HUES48 (cell line): ENCODE results near the gene MICAL3.
"Not testable (repeated sequence)": the region's sequence is repeated elsewhere in the genome, so short reads cannot be mapped to it uniquely, and the experiment has no call there.

ENCODE experiments used
- H3K27ac ChIP-seq: one replicate; pipeline ENCODE4 v1.7.0; 2013; ENCODE audit warnings: low read depth, low read length, inconsistent platforms
- H3K27me3 ChIP-seq: 2 replicates; pipeline ENCODE4 v1.6.1; 2013; ENCODE audit warnings: mild to moderate bottlenecking, low read length; ENCODE audit not compliant: control insufficient read depth, insufficient read depth
- H3K36me3 ChIP-seq: 2 replicates; pipeline ENCODE4 v1.6.1; 2013; ENCODE audit warnings: low read length; ENCODE audit not compliant: control insufficient read depth, insufficient read depth
- H3K4me1 ChIP-seq: 2 replicates; pipeline ENCODE4 v1.6.1; 2013; ENCODE audit warnings: mild to moderate bottlenecking, low read length; ENCODE audit not compliant: control insufficient read depth, insufficient read depth
- H3K4me3 ChIP-seq: 2 replicates; pipeline ENCODE4 v1.5.1; 2013; ENCODE audit warnings: mild to moderate bottlenecking, low read depth, low read length
- H3K9ac ChIP-seq: 2 replicates; pipeline ENCODE4 v1.6.1; 2013; ENCODE audit warnings: mild to moderate bottlenecking, low read depth, low read length, moderate library complexity
- H3K9me3 ChIP-seq: 2 replicates; pipeline ENCODE4 v1.6.1; 2013; ENCODE audit warnings: low read length; ENCODE audit not compliant: control insufficient read depth, insufficient read depth

The MICAL3 gene

GRCh38 chr22:18024276-18024939, at the start of gene MICAL3:
Gene MICAL3 (minus strand): TSS chr22:18024561. CDS start chr22:17906812, 117,749 bp downstream.
- peak within 1 kb of the TSS; percentile 72 for H3K4me3 ChIP-seq
- H3K27ac ChIP-seq: no peak within 1 kb of the TSS

GRCh38 chr22:18073927-18074326, 49.6 kb upstream of the MICAL3 start:
- not testable (repeated sequence) for H3K36me3 ChIP-seq, H3K27ac ChIP-seq, H3K4me1 ChIP-seq, H3K4me3 ChIP-seq, H3K9ac ChIP-seq, H3K9me3 ChIP-seq, H3K27me3 ChIP-seq

More at GRCh38 chr22:18024276-18024939, at the start of gene MICAL3:
- H3K36me3 ChIP-seq: no peaks in the 10 kb centered on the region
- no peaks in the 10 kb centered on the region for H3K9me3 ChIP-seq
- H3K27me3 ChIP-seq: peaks cover 32% of the 10 kb centered on the region
- H3K4me1 ChIP-seq: peaks cover 4% of the 10 kb centered on the region; the same call in 1 of the 2 replicates
- H3K9ac ChIP-seq: 0 out of 2 replicates have a peak within 1 kb of the TSS, but pooled peaks have one; percentile 12

- H3K9ac ChIP-seq: no peak overlapping the region
- no peaks in the 10 kb centered on the region for H3K36me3 ChIP-seq
- H3K4me3 ChIP-seq: no peak overlapping the region
- peaks cover 5% of the 10 kb centered on the region for H3K4me1 ChIP-seq
- H3K27me3 ChIP-seq: no peaks in the 10 kb centered on the region
- no peak overlapping the region for H3K27ac ChIP-seq
- H3K9me3 ChIP-seq: no peaks in the 10 kb centered on the region
Observed at GRCh38 chr22:18073467-18073866, 49.1 kb upstream of the MICAL3 start.

- Histone ChIP-seq H3K27ac (no peak overlapping the region), H3K4me3 (no peak overlapping the region), H3K9me3 (no peaks in the 10 kb centered on the region), H3K27me3 (no peaks in the 10 kb centered on the region), H3K36me3 (no peaks in the 10 kb centered on the region), H3K4me1 (peaks cover 6% of the 10 kb centered on the region), H3K9ac (no peak overlapping the region)
Observed at GRCh38 chr22:18071968-18072310, 47.6 kb upstream of the MICAL3 start.

- not testable (repeated sequence) for H3K9ac ChIP-seq
Observed at GRCh38 chr22:18071307-18071967, 47.1 kb upstream of the MICAL3 start.

GRCh38 chr22:18070556-18071306, 46.4 kb upstream of the MICAL3 start:
- no peaks in the 10 kb centered on the region for H3K36me3 ChIP-seq
- no peaks in the 10 kb centered on the region for H3K9me3 ChIP-seq
- no peak overlapping the region for H3K4me3 ChIP-seq
- no peak overlapping the region for H3K9ac ChIP-seq
- H3K27me3 ChIP-seq: no peaks in the 10 kb centered on the region
- H3K27ac ChIP-seq: no peak overlapping the region
- H3K4me1 ChIP-seq: peaks cover 4% of the 10 kb centered on the region; the same call in 1 of the 2 replicates

More at GRCh38 chr22:18071307-18071967, 47.1 kb upstream of the MICAL3 start:
- not testable (repeated sequence) for H3K4me3 ChIP-seq, H3K36me3 ChIP-seq, H3K27me3 ChIP-seq, H3K9me3 ChIP-seq, H3K4me1 ChIP-seq, H3K27ac ChIP-seq

GRCh38 chr22:18070041-18070440, 45.7 kb upstream of the MICAL3 start:
- no peak overlapping the region for H3K4me3 ChIP-seq
- no peak overlapping the region for H3K9ac ChIP-seq
- no peaks in the 10 kb centered on the region for H3K36me3 ChIP-seq
- no peaks in the 10 kb centered on the region for H3K27me3 ChIP-seq
- peaks cover 4% of the 10 kb centered on the region; the same call in 1 of the 2 replicates for H3K4me1 ChIP-seq
- H3K9me3 ChIP-seq: no peaks in the 10 kb centered on the region
- no peak overlapping the region for H3K27ac ChIP-seq

GRCh38 chr22:18069041-18069440, 44.7 kb upstream of the MICAL3 start:
- H3K9ac ChIP-seq: no peak overlapping the region
- peaks cover 4% of the 10 kb centered on the region; the same call in 1 of the 2 replicates for H3K4me1 ChIP-seq
- no peaks in the 10 kb centered on the region for H3K9me3 ChIP-seq
- H3K27ac ChIP-seq: no peak overlapping the region
- no peak overlapping the region for H3K4me3 ChIP-seq
- H3K36me3 ChIP-seq: no peaks in the 10 kb centered on the region
- no peaks in the 10 kb centered on the region for H3K27me3 ChIP-seq

GRCh38 chr22:18068381-18068988, 44.1 kb upstream of the MICAL3 start:
- H3K27ac ChIP-seq: no peak overlapping the region

GRCh38 chr22:18067548-18068341, 43.4 kb upstream of the MICAL3 start:
- Histone ChIP-seq H3K36me3 (no peaks in the 10 kb centered on the region), H3K27ac (peak overlapping the region; percentile 43), H3K9ac (peak overlapping the region; percentile 44; the same call in 1 of the 2 replicates), H3K27me3 (no peaks in the 10 kb centered on the region), H3K9me3 (no peaks in the 10 kb centered on the region), H3K4me1 (peaks cover 4% of the 10 kb centered on the region; the same call in 1 of the 2 replicates), H3K4me3 (no peak overlapping the region)

More at GRCh38 chr22:18068381-18068988, 44.1 kb upstream of the MICAL3 start:
- H3K36me3 ChIP-seq: no peaks in the 10 kb centered on the region
- peaks cover 4% of the 10 kb centered on the region; the same call in 1 of the 2 replicates for H3K4me1 ChIP-seq
- 0 out of 2 replicates have a peak overlapping the region, but pooled peaks have one; percentile 44 for H3K9ac ChIP-seq
- H3K9me3 ChIP-seq: no peaks in the 10 kb centered on the region
- no peaks in the 10 kb centered on the region for H3K27me3 ChIP-seq
- no peak overlapping the region for H3K4me3 ChIP-seq
